Stimulated activated CD4-positive, alpha-beta T cell treated with anti-CD3 and anti-CD28 coated beads, Interleukin-4, amount 100 ng/mL, for 4 hours (primary cell): ENCODE results near the gene NHEJ1.

Source experiments
- DNase-seq, 2 experiments: peaks; one replicate each; pipeline ENCODE4 v3.0.0-alpha.2; 2020

The NHEJ1 gene

GRCh38 chr2:219084791-219085190 is 75.8 kb downstream of the NHEJ1 start:
- no peak for DNase-seq

- DNase-seq = no peak
Measured at GRCh38 chr2:219082332-219082958, 78.2 kb downstream of the NHEJ1 start.

- DNase-seq = no peak
Measured at GRCh38 chr2:219081701-219082331, 78.8 kb downstream of the NHEJ1 start.

DNA sequence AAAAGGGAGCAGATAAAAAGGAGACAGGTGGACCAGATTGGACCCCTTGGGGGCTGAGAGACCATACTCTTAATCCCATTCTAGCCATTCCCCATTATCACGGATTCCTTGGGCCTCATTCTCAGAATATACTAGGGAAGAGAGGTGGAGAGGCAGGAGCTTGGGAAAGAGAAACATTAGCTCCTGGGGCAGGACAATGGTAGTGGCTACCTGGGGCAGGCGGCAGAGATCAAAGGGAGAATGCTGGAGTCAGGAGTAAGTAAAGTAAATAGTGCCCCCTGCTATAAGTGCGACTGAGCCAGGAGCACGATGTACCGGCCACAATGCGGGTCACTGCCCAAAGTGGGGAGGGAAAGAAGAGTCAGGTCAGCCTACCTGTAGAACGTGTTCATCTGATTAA is 79.5 kb downstream of the NHEJ1 start:
- DNase-seq = no peak

DNA sequence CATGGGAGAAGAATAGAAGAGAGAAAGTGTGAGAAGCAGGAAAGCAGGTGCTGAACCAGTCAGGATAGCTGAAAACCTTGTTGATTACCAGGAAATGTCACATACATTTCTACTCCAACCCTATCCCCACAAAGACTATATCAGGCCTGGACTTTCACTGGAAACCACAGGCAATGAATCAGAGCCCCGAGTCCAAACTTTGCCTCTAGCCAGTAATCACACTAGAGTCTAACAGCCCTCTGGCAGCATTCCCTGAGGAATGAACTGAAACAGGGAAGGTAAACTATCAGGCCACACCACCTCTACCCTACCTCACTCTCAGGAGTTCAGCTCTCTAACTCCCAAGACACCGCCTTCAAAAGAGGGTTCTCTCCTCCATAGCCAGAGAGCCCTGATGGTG is 81.2 kb downstream of the NHEJ1 start:
- DNase-seq = no peak

- DNase-seq = no peak
Measured at GRCh38 chr2:219078951-219079350, 81.7 kb downstream of the NHEJ1 start.

DNA sequence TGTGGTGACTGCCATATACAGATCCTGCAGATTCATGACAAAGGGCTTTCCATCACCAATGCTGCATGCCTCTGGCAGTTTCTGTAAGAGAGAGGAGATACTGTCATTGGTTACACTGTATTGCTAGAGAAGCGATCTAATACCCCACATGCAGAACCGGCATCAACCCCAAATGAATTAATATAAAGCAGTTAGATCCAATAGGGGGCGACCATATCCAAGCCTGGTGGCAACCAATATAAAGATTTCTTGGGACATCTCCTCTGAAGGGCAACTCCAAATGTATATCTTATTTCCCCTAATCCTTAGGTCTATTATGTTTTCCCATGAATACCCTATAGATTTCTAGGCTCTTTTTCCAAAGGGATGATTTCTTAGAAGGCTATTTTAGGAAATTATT is 82.5 kb downstream of the NHEJ1 start:
- DNase-seq = no peak

- DNase-seq = no peak
Measured at GRCh38 chr2:219076253-219076652, 84.4 kb downstream of the NHEJ1 start.

DNA sequence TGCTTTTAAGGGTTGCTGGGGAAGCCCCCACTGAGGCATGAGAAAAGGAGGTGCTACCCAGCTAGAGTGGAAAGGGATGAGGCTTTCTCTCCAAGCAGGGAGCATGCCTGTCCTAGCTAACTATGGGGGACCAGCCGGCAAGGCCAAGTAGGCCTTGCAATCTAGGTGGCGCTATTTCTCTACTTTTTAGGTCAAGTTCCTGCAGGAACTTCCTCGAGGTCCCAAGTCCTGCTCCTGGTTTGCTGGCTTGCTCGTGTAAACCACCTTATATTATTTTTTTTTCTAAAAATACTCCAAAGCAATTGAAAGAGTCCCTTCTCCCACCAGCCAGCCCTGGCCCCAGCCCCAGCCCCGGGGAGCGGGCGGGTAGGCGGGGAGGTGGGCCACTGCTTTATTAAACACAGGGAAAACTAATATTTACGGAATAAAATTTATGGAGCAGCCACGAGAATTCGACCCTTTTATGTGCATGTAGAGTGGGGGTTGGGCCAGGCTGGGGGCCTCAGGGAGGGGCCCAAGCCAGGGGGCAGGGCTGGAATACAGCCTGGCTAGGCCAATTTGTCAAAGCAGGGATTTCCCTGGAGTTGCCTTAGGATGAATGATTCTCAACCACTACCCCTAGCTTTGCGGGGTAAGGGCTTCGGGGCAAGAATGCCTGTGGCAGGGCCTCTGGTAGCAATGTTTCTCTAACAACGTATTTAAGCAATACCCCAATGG is 87.0 kb downstream of the NHEJ1 start:
- no peak for DNase-seq

GRCh38 chr2:219072741-219073250 is 87.8 kb downstream of the NHEJ1 start:
- no peak for DNase-seq

DNA sequence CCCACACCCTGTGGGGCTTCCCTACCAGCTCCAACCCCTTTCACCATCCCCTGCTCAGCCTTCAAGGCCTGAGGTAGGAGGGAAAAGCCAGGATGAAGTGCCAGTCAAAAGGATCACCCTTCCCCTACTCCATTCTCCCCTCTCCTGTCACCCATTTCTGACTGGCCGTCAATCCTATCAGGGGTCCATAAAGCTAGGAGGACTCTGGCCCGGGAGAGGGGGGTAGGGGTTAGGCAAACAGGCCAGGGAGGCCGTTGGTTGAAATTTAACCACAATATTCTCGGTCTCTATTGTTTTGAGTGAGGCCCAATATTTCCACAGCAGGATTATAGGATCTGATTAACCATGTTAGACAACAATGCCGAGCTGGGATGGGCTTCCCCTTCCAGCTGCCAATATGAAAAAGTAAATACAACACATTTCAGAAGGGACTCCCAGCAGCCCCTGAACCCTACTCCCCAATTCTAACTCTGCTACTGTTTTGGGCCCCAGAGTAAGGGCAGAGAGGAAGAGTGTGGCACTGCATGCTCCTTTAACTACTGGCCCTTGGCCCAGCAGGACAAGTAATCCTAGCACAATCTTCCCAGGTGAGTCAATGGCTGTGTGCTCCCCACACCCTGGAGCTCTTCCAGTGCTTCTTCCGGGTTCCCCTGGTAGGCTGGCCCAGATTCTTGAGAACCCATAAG is 89.3 kb downstream of the NHEJ1 start:
- no peak for DNase-seq

DNA sequence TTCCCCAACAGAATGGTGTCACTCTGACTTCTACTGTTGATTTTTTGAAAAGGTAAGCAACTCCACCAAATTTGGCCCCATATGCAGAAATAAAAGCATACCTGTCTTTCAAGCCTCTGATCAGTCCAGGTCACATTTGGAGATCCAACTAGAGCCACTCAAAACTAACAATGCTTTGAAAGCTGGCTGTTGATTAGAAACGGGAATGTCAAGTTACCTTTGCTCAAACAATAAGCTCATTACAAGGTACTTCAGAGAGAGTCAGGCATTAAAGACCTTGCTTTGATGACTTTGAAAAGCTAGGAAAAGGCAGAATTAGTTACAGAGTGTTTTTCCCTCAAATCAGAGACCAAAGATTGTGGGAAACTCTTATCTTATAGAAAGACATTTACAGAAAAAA is 95.1 kb downstream of the NHEJ1 start:
- no peak for DNase-seq

GRCh38 chr2:219062081-219062480 is 98.5 kb downstream of the NHEJ1 start:
- no peak for DNase-seq

DNA sequence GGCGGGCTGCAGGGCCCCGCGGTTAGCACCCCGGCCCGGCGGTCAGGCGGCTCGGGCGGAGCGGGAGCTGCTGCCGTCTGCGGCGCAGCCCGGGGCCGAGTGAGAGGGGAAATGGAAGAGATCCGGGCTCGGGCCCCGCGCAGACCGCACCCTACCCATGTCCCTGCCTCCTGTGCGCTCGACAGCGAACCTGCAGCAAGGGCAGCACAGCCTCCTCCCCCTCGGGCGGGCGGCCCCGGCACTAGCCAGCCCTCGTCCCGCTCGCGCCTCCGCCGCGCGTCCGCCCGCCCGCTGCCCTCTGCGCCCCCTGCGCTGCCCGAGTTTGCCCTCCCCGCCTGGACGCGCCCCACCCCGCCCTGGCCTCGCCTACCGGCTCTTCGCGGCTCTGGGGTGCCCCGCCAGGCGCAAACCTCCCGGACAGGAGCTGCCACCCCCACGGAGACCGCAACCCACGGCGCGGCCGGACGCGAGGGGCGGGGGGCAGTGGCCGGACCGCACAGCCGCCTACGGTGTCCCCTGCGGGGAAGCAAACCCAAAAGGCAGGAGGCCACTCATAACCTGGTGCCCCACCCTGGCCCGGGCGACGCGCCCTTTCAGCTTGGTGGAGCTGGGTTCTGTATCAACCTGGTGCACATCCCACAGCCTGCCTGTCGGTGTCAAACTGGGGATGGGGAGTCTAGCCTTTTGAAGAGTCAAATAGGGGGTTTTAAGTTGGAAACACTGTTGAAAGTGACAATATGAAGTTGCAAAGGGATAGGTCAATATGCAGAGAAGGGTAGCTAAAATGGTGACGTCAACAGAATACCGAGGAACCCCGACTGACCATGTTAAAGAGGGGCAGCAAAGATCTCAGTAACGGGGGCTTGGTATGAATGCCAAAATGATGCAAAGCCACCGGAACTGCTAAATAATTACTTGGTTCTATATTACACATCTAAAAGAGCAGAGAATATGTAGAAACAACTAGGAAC is 99.5 kb downstream of the NHEJ1 start, which contains the start of gene IHH:
TSS of gene IHH (minus strand) at position 101 of the 971 bp plus-strand sequence. CDS start 454 bp downstream, outside the sequence.
- DNase-seq = peak in 1 of 2 experiments; percentile 7

- no peak for DNase-seq
Measured at GRCh38 chr2:219059725-219060682, 100.6 kb downstream of the NHEJ1 start.

GRCh38 chr2:219059375-219059724 is 101.3 kb downstream of the NHEJ1 start:
- DNase-seq = peak in 1 of 2 experiments; percentile 2

- peak in 1 of 2 experiments; percentile 3 for DNase-seq
Measured at GRCh38 chr2:219058541-219059374, 101.9 kb downstream of the NHEJ1 start.

DNA sequence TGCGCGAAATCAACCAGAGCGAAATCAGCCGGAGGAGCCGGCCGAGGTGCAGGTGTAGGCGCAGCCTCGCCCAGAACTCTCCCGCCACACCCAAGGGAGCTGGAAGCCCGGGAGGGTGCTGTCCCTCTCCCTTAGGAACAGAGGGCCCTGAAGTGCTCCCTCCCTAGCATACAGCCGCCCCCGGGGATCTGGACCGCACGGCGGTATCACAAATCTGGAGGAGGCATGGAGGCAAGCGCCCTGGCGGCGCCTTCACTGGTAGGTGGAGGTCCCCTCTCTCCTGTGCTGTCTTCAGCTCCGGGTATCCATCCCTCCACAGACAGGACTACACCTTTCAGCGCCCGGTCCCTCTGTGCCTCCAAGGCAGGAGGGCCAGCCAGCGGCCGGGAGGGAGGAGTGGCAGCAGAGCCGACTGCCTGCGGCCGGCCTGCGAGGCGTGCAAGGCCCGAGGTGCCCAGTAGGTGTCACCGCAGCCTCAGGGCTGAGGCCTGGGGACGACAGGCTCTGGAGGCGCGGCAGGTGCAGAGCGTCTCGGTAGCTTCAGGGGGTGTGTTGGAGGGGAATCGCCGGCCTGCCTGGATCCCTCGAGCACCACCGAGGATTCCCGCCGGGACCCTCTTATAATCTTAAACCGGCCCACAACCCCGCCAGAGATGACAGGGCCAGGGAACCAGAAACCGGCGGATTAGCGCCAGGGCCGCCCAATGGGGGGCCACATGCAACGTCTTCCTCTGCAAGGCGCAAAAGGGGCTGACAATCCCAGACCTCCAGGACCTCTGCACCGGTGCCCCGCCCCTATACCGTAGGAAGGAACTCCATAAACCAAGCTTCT is 102.7 kb downstream of the NHEJ1 start:
- DNase-seq = peak; percentile 72 to 75
